ENCODE results near the gene SPZ1.
"Not testable (repeated sequence)": the region's sequence is repeated elsewhere in the genome, so short reads cannot be mapped to it uniquely, and the experiment has no call there.

The SPZ1 gene

GRCh38 chr5:80319702-80320101, at the start of gene SPZ1:
Gene SPZ1, plus strand, starts transcription at chr5:80320002. Its CDS starts 214 bp downstream, at chr5:80320216.
- no peak for DNase-seq (ENCODE audit: low read depth)

- not testable (repeated sequence) for DNase-seq (ENCODE audit: low read depth)
Measured at GRCh38 chr5:80270543-80270942, 49.3 kb upstream of the SPZ1 start.

GRCh38 chr5:80275347-80275746, 44.5 kb upstream of the SPZ1 start:
- DNase-seq (ENCODE audit: low read depth): no peak

- no peak for DNase-seq (ENCODE audit: low read depth)
Measured at GRCh38 chr5:80276186-80276585, 43.6 kb upstream of the SPZ1 start.

GRCh38 chr5:80277191-80277590, 42.6 kb upstream of the SPZ1 start:
- no peak for DNase-seq (ENCODE audit: low read depth)

GRCh38 chr5:80282054-80282453, 37.7 kb upstream of the SPZ1 start:
- no peak for DNase-seq (ENCODE audit: low read depth)

- no peak for DNase-seq (ENCODE audit: low read depth)
Measured at GRCh38 chr5:80283360-80283759, 36.4 kb upstream of the SPZ1 start.

- DNase-seq (ENCODE audit: low read depth): no peak
Measured at GRCh38 chr5:80284720-80285119, 35.1 kb upstream of the SPZ1 start.

- DNase-seq (ENCODE audit: low read depth): no peak
Measured at GRCh38 chr5:80288177-80288576, 31.6 kb upstream of the SPZ1 start.

- DNase-seq (ENCODE audit: low read depth): no peak
Measured at GRCh38 chr5:80289320-80289719, 30.5 kb upstream of the SPZ1 start.

GRCh38 chr5:80291761-80292160, 28.0 kb upstream of the SPZ1 start:
- no peak for DNase-seq (ENCODE audit: low read depth)

- no peak for DNase-seq (ENCODE audit: low read depth)
Measured at GRCh38 chr5:80296121-80296520, 23.7 kb upstream of the SPZ1 start.

- DNase-seq (ENCODE audit: low read depth): no peak
Measured at GRCh38 chr5:80299601-80300000, 20.2 kb upstream of the SPZ1 start.

- no peak for DNase-seq (ENCODE audit: low read depth)
Measured at GRCh38 chr5:80300125-80300524, 19.7 kb upstream of the SPZ1 start.

GRCh38 chr5:80300796-80301195, 19.0 kb upstream of the SPZ1 start:
- not testable (repeated sequence) for DNase-seq (ENCODE audit: low read depth)

- not testable (repeated sequence) for DNase-seq (ENCODE audit: low read depth)
Measured at GRCh38 chr5:80301342-80301741, 18.5 kb upstream of the SPZ1 start.

GRCh38 chr5:80302636-80303035, 17.2 kb upstream of the SPZ1 start:
- DNase-seq (ENCODE audit: low read depth): no peak

- no peak for DNase-seq (ENCODE audit: low read depth)
Measured at GRCh38 chr5:80308526-80308925, 11.3 kb upstream of the SPZ1 start.

GRCh38 chr5:80309871-80310665, 9.7 kb upstream of the SPZ1 start:
- no peak for DNase-seq (ENCODE audit: low read depth)

- no peak for DNase-seq (ENCODE audit: low read depth)
Measured at GRCh38 chr5:80315244-80315643, 4.6 kb upstream of the SPZ1 start.

GRCh38 chr5:80318212-80318611, 1.6 kb upstream of the SPZ1 start:
- no peak for DNase-seq (ENCODE audit: low read depth)

GRCh38 chr5:80324912-80325311, 5.1 kb downstream of the SPZ1 start:
- no peak for DNase-seq (ENCODE audit: low read depth)

- no peak for DNase-seq (ENCODE audit: low read depth)
Measured at GRCh38 chr5:80326468-80326867, 6.7 kb downstream of the SPZ1 start.

GRCh38 chr5:80337379-80337778, 17.6 kb downstream of the SPZ1 start:
- DNase-seq (ENCODE audit: low read depth): no peak
